ENCODE data around the gene TTC1.
"Not testable (repeated sequence)": the region's sequence is repeated elsewhere in the genome, so short reads cannot be mapped to it uniquely, and the experiment has no call there.

TTC1 gene

GRCh38 chr5:160042671-160043070 lies 33.7 kb downstream of the TTC1 start:
- no peak for DNase-seq (ENCODE audit: low spot score)

- DNase-seq (ENCODE audit: low spot score) = no peak
Measured at GRCh38 chr5:160044391-160044804, 35.5 kb downstream of the TTC1 start.

- DNase-seq (ENCODE audit: low spot score) = no peak
Measured at GRCh38 chr5:160044967-160045366, 36.0 kb downstream of the TTC1 start.

- no peak for DNase-seq (ENCODE audit: low spot score)
Measured at GRCh38 chr5:160047423-160047822, 38.5 kb downstream of the TTC1 start.

GRCh38 chr5:160048131-160048530 lies 39.2 kb downstream of the TTC1 start:
- no peak for DNase-seq (ENCODE audit: low spot score)

DNA sequence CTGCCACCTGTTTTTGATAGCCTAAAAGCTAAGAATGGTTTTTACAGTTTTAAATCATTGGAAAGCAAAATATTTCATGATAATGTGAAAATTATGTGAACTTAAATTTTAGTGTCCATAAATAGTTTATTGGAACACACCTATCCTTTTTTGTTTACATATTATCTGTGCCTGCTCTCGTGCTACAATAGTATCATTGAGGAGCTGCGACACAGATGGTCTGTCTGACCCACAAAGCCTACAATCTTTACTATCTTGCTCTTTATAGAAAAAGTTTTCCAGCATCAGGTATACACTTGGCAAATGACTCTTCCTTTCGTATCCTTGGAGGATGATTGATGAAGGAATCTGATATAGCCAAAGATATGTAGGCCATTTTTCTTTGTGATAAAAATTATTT lies 40.2 kb downstream of the TTC1 start:
- no peak for DNase-seq (ENCODE audit: low spot score)

GRCh38 chr5:160054047-160054446 lies 45.1 kb downstream of the TTC1 start:
- DNase-seq (ENCODE audit: low spot score) = no peak

- no peak for DNase-seq (ENCODE audit: low spot score)
Measured at GRCh38 chr5:160054831-160055230, 45.9 kb downstream of the TTC1 start.

- no peak for DNase-seq (ENCODE audit: low spot score)
Measured at GRCh38 chr5:160057256-160057655, 48.3 kb downstream of the TTC1 start.

GRCh38 chr5:160060001-160060400 lies 51.1 kb downstream of the TTC1 start:
- no peak for DNase-seq (ENCODE audit: low spot score)

DNA sequence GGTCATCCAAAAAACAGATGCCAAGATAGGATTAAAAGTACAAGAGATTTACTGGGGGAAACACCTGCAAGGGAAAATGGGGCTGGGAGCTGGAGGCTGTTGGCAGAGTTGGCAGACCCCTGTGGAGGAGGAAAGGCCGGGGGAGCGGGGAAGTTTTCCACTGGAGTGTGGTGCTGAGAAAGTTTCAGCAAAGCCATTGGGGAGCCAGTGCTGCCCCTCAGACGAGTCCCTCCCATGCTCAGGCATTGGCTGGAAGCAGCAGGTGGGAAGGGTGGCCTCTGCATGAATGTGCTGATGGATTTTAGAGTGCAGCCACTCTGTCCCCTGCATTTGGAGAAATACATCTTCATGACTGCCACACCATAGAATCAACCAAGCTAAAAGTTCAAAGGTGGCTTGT lies 52.8 kb downstream of the TTC1 start:
- DNase-seq (ENCODE audit: low spot score) = no peak

- no peak for DNase-seq (ENCODE audit: low spot score)
Measured at GRCh38 chr5:160064417-160064810, 55.5 kb downstream of the TTC1 start.

DNA sequence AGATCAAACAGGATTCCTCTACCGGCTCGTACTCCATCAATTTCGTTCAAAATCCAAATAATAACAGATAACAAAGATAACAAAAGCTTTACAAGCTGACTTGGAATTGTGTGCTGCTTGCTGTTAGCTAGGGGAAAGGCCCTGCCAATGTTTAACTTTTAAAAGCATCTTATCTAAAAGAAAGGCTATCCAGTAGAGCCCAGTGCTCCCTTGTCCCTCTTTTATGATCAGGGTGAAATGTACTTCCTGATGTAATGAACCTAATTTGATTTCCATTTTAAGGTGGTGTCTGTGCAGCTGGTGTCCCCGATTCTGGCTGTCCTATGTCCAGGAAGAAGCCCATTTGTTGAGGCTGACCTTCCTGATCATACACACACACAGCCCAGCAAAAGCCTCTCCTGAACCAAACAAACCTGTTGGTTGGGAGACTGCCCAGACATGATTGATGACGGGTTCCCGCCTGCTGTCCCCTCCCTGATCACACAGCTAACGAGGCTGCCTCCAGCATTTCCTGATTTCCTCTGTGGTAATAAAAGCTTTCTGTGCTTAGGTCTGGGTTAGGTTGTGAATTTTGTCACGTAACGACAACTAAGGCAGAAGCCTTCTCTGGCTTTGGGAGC lies 56.2 kb downstream of the TTC1 start:
- DNase-seq (ENCODE audit: low spot score) = no peak

DNA sequence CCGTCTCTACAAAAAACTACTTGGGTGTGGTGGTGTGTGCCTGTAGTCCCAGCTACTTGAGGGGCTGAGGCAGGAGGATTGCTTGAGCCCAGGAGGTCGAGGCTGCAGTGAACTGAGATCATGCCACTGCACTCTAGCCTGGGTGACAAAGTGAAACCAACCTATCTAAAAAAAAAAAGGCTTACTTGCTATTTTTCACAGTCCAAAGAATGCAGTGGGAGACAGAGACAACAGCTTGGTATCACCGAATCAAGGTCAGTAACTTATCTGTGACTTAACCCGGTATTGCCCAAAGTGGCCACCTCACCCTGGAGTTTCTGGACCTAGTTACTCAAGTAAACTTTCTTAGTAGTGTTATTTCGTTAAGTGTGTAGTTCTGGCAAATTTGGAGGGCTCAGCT lies 60.2 kb downstream of the TTC1 start:
- DNase-seq (ENCODE audit: low spot score) = not testable (repeated sequence)

GRCh38 chr5:160071516-160071915 lies 62.6 kb downstream of the TTC1 start:
- no peak for DNase-seq (ENCODE audit: low spot score)

DNA sequence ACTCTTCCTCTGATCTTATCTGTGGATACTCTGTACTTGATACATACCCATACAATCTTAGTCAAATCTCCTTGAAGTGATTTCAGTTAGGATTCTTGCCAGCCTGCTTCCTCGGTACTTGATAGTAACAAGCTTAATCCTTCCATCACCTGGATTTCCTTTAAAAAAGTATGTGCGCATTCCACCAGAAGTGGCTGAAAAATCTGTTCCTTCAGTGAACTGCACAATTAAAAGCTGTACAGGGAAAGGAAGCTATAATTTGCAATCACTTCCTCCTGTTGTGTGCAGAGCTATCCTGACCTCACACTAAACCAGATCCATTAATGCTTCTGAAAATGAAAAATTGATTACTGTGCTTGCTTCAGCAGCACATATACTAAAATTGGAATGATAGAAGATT lies 63.0 kb downstream of the TTC1 start:
- DNase-seq (ENCODE audit: low spot score) = no peak

- DNase-seq (ENCODE audit: low spot score) = no peak
Measured at GRCh38 chr5:160075073-160075472, 66.1 kb downstream of the TTC1 start.

DNA sequence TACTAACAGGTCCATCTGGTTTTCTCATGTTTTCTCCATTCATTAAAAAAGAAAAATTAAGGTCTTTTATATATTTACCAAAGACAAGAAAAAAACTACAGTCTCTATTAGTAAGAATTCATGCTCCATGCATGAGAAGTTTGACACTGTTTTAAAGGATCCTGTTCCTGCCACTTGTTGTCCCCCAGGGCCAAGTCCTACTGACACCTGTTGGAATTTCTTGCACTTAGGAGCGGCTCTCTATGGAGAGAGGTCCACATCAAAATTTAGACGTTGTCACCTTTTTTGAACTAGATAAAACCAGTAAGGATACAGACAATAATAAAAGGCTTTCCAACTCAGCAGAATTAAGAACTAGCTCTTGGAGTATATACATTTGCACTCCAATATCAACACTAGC lies 68.1 kb downstream of the TTC1 start:
- no peak for DNase-seq (ENCODE audit: low spot score)

DNA sequence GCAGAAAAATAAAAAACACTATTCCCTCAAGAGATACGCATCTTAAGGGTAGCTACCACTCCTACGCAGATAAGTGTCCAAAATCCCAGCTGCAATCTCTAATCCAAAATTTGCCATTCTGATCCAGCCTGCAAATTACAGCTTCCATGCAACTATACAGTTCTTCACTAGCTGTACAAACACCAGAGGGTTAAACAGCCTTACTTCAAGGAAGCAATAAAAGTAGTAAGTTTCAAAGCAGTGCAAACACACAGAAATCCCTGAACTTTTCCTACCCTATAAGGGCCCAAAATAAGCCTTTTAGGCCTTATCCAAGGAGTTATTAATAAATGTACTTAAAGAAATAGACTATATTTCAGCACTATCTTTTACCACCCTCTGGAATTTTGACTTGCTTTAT lies 70.8 kb downstream of the TTC1 start:
- DNase-seq (ENCODE audit: low spot score) = no peak

- DNase-seq (ENCODE audit: low spot score) = no peak
Measured at GRCh38 chr5:160081495-160081894, 72.6 kb downstream of the TTC1 start.

- no peak for DNase-seq (ENCODE audit: low spot score)
Measured at GRCh38 chr5:160082614-160083500, 73.9 kb downstream of the TTC1 start.

- no peak for DNase-seq (ENCODE audit: low spot score)
Measured at GRCh38 chr5:160083501-160083900, 74.6 kb downstream of the TTC1 start.

DNA sequence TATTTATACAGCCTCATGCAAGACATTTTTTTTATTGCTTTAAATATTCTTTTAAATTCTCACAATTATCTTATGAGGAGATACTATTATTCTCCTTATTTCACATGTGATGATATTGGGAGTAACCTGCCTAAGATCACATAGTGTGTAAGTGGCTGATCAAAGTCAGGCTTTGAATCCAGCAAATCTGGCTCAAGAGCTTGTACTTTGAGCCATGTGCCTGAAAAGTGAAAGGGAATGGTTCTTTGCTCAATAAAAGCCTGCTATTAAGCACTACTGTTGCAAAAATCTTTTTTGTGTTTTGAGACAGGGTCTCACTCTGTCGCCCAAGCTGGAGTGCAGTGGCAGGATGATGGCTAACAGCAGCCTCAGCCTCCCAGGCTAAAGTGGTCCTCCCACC lies 75.2 kb downstream of the TTC1 start:
- DNase-seq (ENCODE audit: low spot score) = no peak

DNA sequence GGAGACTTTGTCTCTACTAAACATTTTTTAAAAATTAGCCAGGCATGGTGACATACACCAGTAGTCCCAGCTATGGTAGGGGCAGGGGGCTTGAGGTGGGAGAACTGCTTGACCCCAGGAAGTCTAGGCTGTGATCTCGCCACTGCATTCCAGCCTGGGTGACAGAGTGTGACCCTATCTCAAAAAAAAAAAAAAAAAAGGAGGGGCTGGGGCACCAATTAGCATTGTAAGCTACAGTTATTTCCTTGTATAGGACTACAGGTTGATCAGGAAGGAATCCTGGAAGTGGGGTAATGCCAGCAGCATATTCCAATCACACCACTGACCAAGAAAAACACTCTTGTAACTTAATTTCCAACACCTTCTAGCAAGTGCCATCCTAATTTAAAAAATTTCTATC lies 78.3 kb downstream of the TTC1 start:
- DNase-seq (ENCODE audit: low spot score) = no peak

All from left forelimb (tissue), 1 donor.